GM23248 (cell line): ENCODE results near the gene MAP3K13.

Source experiments
- EZH2 ChIP-seq: fragments of 200-600 bp; sonication (generic); IDR thresholded peaks from 2 replicates; pipeline ENCODE4 v1.6.1; 2018; ENCODE audit warnings: antibody characterized with exemption, mild to moderate bottlenecking; ENCODE audit not compliant: insufficient read depth, poor library complexity, severe bottlenecking
- EZH2phosphoT487 ChIP-seq: fragments of 200-600 bp; sonication (generic); IDR thresholded peaks from 2 replicates; pipeline ENCODE4 v1.6.1; 2018; ENCODE audit warnings: antibody characterized with exemption, moderate library complexity, mild to moderate bottlenecking, low read depth; ENCODE audit not compliant: insufficient read depth

DNA sequence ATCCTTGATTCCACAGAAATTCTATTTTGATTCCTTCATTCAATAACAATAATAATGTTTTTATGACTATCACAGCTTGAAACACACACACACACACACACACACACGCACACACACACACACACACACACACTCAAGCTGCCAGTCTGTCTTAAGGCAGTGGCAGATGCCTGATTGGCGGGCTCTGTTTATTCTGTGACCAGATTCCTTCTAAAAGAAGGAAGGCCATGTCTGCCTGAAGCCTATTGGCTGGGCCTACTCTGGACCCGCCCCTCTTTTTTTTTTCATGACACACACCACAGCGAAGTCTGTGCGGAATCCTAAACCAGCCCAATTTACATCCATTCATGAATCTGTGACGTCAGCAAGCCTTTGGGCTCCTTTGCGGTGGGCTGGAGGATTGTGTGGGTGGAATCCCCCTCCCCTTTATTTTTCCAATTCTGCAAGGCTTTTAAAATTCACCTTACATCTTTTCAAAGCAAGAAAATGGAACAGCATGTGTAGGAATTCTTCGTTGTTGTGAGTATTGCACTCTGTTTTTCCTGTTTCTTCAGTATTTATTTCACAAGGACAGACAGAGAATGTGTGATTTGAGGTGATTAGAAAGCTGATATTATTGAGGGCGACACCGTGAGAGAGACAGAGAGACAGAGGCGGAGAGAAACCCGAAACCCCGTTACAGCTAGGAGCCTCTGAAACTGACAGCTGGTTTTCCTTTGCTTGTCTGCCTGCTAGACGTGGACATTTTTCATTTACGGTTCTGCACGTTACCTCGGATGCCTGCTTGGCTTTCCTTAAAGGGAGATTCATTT is at the start of gene MAP3K13:
- TF ChIP-seq EZH2phosphoT487 (no peak), EZH2 (no peak)
